ENCODE data around the gene SFSWAP. TPM values are rescaled to one million over a fixed set of nuclear protein-coding genes. Genes with fewer than 3 reads are reported as not detected.

SFSWAP gene
- total and polyA plus RNA-seq, 2 of the 8 experiments (the other 6 are each of a cell fraction or from before 2014, with no cell fraction given), result 36.5 to 49.5 TPM

GRCh38 chr12:131806674-131807073 lies 95.8 kb downstream of the SFSWAP start:
- no peak overlapping the region for H3K4me2 ChIP-seq (ENCODE audit: insufficient read depth in 1 of 2, low read depth in 2 of 2, low read length in 2 of 2)
- H3K79me2 ChIP-seq (ENCODE audit: control insufficient read depth in 1 of 2, insufficient read depth in 2 of 2, low read length in 2 of 2), result no peaks in the 10 kb centered on the region
- H4K5ac ChIP-seq (ENCODE audit: insufficient read length, low read depth, low read length), result no peak overlapping the region
- H3K56ac ChIP-seq (replicated peaks; ENCODE audit: insufficient read length, low read depth, low read length), result no peak overlapping the region
- H3K18ac ChIP-seq (ENCODE audit: extremely low read depth, low read length), result no peak overlapping the region
- FAIRE-seq, result no peak
- H3K9ac ChIP-seq (replicated peaks in 1 of 4; ENCODE audit: extremely low read depth in 1 of 4, low read depth in 3 of 4, low read length in 3 of 4), result no peak overlapping the region
- WGBS, 2 experiments (ENCODE audit: extremely low coverage in 1 of 2, insufficient coverage in 1 of 2, insufficient read length in 1 of 2, insufficient replicate concordance in 2 of 2, low coverage in 1 of 2, low lambda C conversion rate in 2 of 2, missing lambda C conversion rate in 1 of 2), result 82% methylated on average over 7 of the region's 7 CpGs; no CpG with 5 or more reads in 1 of the 2 experiments
- H3K14ac ChIP-seq (ENCODE audit: insufficient read length), result no peak overlapping the region
- no peak overlapping the region for H3K4ac ChIP-seq (replicated peaks; ENCODE audit: insufficient read length, low read depth, low read length)
- no peaks in the 10 kb centered on the region for H3K79me1 ChIP-seq (ENCODE audit: low read depth, low read length)
- no peak overlapping the region for H3K4me3 ChIP-seq (ENCODE audit: extremely low read depth in 1 of 4, insufficient read depth in 2 of 4, low read depth in 3 of 4, low read length in 4 of 4)
- H3K4me1 ChIP-seq (replicated peaks in 1 of 4; ENCODE audit: control insufficient read depth in 3 of 4, insufficient read depth in 4 of 4, low read length in 3 of 4), result peaks cover 0 to 7% (median 3%) of the 10 kb centered on the region in 4 experiments; a peak in 3 of 7 replicates
- no peaks in the 10 kb centered on the region for H4K20me1 ChIP-seq (replicated peaks in 1 of 2; ENCODE audit: control insufficient read depth in 1 of 2, insufficient read depth in 2 of 2, low read length in 2 of 2)
- CTCF ChIA-PET (ENCODE audit: partially characterized antibody), result interaction anchor here (0.8 to 1.2 kb wide), 3 partner anchors 10 to 52 kb away, joined by 3 to 7 read pairs (median 3); no protein-coding TSS in a partner anchor
- DNase-seq (ENCODE audit: low read depth in 1 of 2, low spot score in 2 of 2), result no peak
- no peak overlapping the region; the same call in 1 of the 2 replicates for H4K8ac ChIP-seq (ENCODE audit: extremely low read depth, insufficient read depth, low read length)
- H2BK20ac ChIP-seq (ENCODE audit: low read length), result no peak overlapping the region
- POLR2A ChIA-PET (ENCODE audit: partially characterized antibody), result interaction anchor here (0.8 to 1.2 kb wide), 2 partner anchors 10 to 130 kb away, joined by 3 read pairs; no protein-coding TSS in a partner anchor
- H3K27me3 ChIP-seq (replicated peaks in 1 of 4; ENCODE audit: control insufficient read depth in 3 of 4, extremely low read depth in 1 of 4, insufficient read depth in 3 of 4, low read length in 3 of 4), result no peaks in the 10 kb centered on the region
- no peak overlapping the region for H4K91ac ChIP-seq (replicated peaks; ENCODE audit: insufficient read length, low read length)
- H3K9me3 ChIP-seq (ENCODE audit: insufficient read depth in 2 of 2, low read depth in 1 of 2, low read length in 1 of 2), result no peaks in the 10 kb centered on the region
- no peak overlapping the region for H2BK5ac ChIP-seq (ENCODE audit: low read depth, low read length)
- no peak overlapping the region for H2AK5ac ChIP-seq (ENCODE audit: low read depth, low read length)
- H2BK12ac ChIP-seq (ENCODE audit: low read depth, low read length), result peak overlapping the region; percentile 64; the same call in 1 of the 2 replicates
- no peak overlapping the region for H3K23ac ChIP-seq (ENCODE audit: insufficient read length)
- H2BK120ac ChIP-seq (replicated peaks; ENCODE audit: low read depth, low read length), result no peak overlapping the region
- no peaks in the 10 kb centered on the region; a peak in 2 of 8 replicates for H3K36me3 ChIP-seq (ENCODE audit: control insufficient read depth in 2 of 4, insufficient read depth in 4 of 4, low read length in 3 of 4)
- no peak overlapping the region for H3K27ac ChIP-seq (ENCODE audit: low read depth, low read length)
- H2AFZ ChIP-seq (ENCODE audit: low read length), result no peak overlapping the region
- H3K23me2 ChIP-seq (ENCODE audit: low read depth, low read length), result no peaks in the 10 kb centered on the region
- H2BK15ac ChIP-seq (ENCODE audit: low read length), result no peak overlapping the region
- TF ChIP-seq NRF1 (IDR thresholded peaks at IDR 0.05; ENCODE audit: low read depth, low read length) (no peak), EGR1 (IDR thresholded peaks at IDR 0.05; ENCODE audit: borderline replicate concordance, low read depth, low read length) (no peak), TBP (IDR thresholded peaks at IDR 0.05; ENCODE audit: low read depth, low read length) (no peak), GTF2F1 (IDR thresholded peaks at IDR 0.05; ENCODE audit: borderline replicate concordance, low read depth, low read length) (no peak), CREB1 (IDR thresholded peaks at IDR 0.05) (no peak), YY1 (IDR thresholded peaks at IDR 0.05; ENCODE audit: low read depth, low read length) (no peak), E2F6 (IDR thresholded peaks at IDR 0.05) (no peak)
